IMR-90 (cell line): ENCODE results near the gene LUZP2. TPM values are rescaled to one million over a fixed set of nuclear protein-coding genes. Genes with fewer than 3 reads are reported as not detected.

ENCODE experiments used
- ATAC-seq: fragments of 200-7000 bp; cut with Tn5 transposase; 2 replicates; pipeline ENCODE4 v1.9.1; 2020; ENCODE audit warnings: low read depth, mild to moderate bottlenecking, moderate library complexity
- BruUV-seq: library from RNA; stranded (reverse); fragments of 400-500 nt; replicated peaks from 2 replicates; lab custom pipeline; 2021; lab: Mats Ljungman, UMichigan
- CTCF ChIA-PET: fragments of 300-600 bp; formaldehyde crosslinking; extraction: SDS; loops from one replicate; lab custom pipeline; 2021; ENCODE audit warnings: antibody characterized with exemption; lab: Yijun Ruan, JAX
- POLR2A ChIA-PET: fragments of 300-600 bp; sonication (Branson Sonifier 250); formaldehyde crosslinking; loops from one replicate; lab custom pipeline; 2022; ENCODE audit warnings: antibody characterized with exemption; ENCODE audit not compliant: unreplicated experiment; lab: Charles Lee
- DNase-seq: peaks from one replicate; pipeline ENCODE4 v3.0.0; 2013
- H2AFZ ChIP-seq: replicated peaks from 2 replicates; pipeline ENCODE3; 2013; ENCODE audit warnings: low read length, mild to moderate bottlenecking; ENCODE audit not compliant: poor library complexity
- H2AK5ac ChIP-seq: 2 replicates; pipeline ENCODE4 v1.6.1; 2013; ENCODE audit warnings: low read depth, low read length, inconsistent platforms
- H2AK9ac ChIP-seq: replicated peaks from 2 replicates; pipeline ENCODE3; 2013; ENCODE audit warnings: mild to moderate bottlenecking, low read depth, low read length, moderate library complexity; ENCODE audit not compliant: poor library complexity
- H2BK120ac ChIP-seq: 2 replicates; pipeline ENCODE4 v1.6.1; 2013; ENCODE audit warnings: low read depth, low read length, inconsistent platforms
- H2BK15ac ChIP-seq: 3 replicates; pipeline ENCODE4 v1.6.1; 2013; ENCODE audit warnings: low read depth, low read length, inconsistent platforms
- H2BK20ac ChIP-seq: 2 replicates; pipeline ENCODE4 v1.6.1; 2013; ENCODE audit warnings: low read depth, mild to moderate bottlenecking, inconsistent platforms, low read length, moderate library complexity
- H2BK5ac ChIP-seq: 2 replicates; pipeline ENCODE4 v1.6.1; 2013; ENCODE audit warnings: mild to moderate bottlenecking, low read depth, low read length, inconsistent platforms; ENCODE audit not compliant: poor library complexity, severe bottlenecking
- H3K14ac ChIP-seq: replicated peaks from 2 replicates; pipeline ENCODE4 v1.6.1; 2013; ENCODE audit warnings: low read depth, low read length, inconsistent platforms
- H3K18ac ChIP-seq: 2 replicates; pipeline ENCODE4 v1.6.1; 2013; ENCODE audit warnings: low read depth, low read length, control low read depth
- H3K23ac ChIP-seq: 2 replicates; pipeline ENCODE4 v1.6.1; 2013; ENCODE audit warnings: low read depth, low read length, inconsistent platforms
- H3K27ac ChIP-seq: 2 replicates; pipeline ENCODE4 v1.5.1; 2013; ENCODE audit warnings: mild to moderate bottlenecking, control low read depth, low read length; ENCODE audit not compliant: insufficient read depth
- H3K27me3 ChIP-seq: 2 replicates; pipeline ENCODE4 v1.6.1; 2013; ENCODE audit warnings: low read length; ENCODE audit not compliant: control insufficient read depth, insufficient read depth
- H3K36me3 ChIP-seq: 2 replicates; pipeline ENCODE4 v1.6.1; 2013; ENCODE audit warnings: low read length, mixed read lengths; ENCODE audit not compliant: control insufficient read depth, insufficient read depth
- H3K4ac ChIP-seq: 2 replicates; pipeline ENCODE4 v1.6.1; 2013; ENCODE audit warnings: low read depth, low read length, inconsistent platforms
- H3K4me1 ChIP-seq: 2 replicates; pipeline ENCODE4 v1.6.1; 2013; ENCODE audit warnings: low read length, mixed read lengths; ENCODE audit not compliant: control insufficient read depth, insufficient read depth
- H3K4me2 ChIP-seq: 2 replicates; pipeline ENCODE4 v1.6.1; 2013; ENCODE audit warnings: low read depth, mild to moderate bottlenecking, control low read depth, low read length, moderate library complexity
- H3K4me3 ChIP-seq: 2 replicates; pipeline ENCODE4 v1.5.1; 2013; ENCODE audit warnings: low read depth, mild to moderate bottlenecking, control low read depth, low read length, moderate library complexity; ENCODE audit not compliant: insufficient read depth
- H3K56ac ChIP-seq: 2 replicates; pipeline ENCODE4 v1.6.1; 2013; ENCODE audit warnings: low read length, inconsistent platforms; ENCODE audit not compliant: insufficient read depth; ENCODE audit errors: extremely low read depth
- H3K79me1 ChIP-seq, 2 experiments: 2 replicates each; pipeline ENCODE4 v1.6.1; 2013; ENCODE audit warnings: low read length in 2 of 2, inconsistent platforms in 1 of 2, low read depth in 1 of 2
- H3K9ac ChIP-seq: 2 replicates; pipeline ENCODE4 v1.6.1; 2013; ENCODE audit warnings: low read depth, low read length, control low read depth
- H3K9me1 ChIP-seq: 2 replicates; pipeline ENCODE4 v1.6.1; 2013; ENCODE audit warnings: low read length, inconsistent platforms; ENCODE audit not compliant: insufficient read depth
- H3K9me3 ChIP-seq: 2 replicates; pipeline ENCODE4 v1.6.1; 2013; ENCODE audit warnings: low read length; ENCODE audit not compliant: control insufficient read depth, insufficient read depth
- H4K20me1 ChIP-seq: 2 replicates; pipeline ENCODE4 v1.6.1; 2013; ENCODE audit warnings: low read length, inconsistent platforms; ENCODE audit not compliant: insufficient read depth
- H4K5ac ChIP-seq: 2 replicates; pipeline ENCODE4 v1.6.1; 2013; ENCODE audit warnings: mild to moderate bottlenecking, low read depth, low read length, control low read depth
- H4K8ac ChIP-seq, 2 experiments: 2 replicates each; pipeline ENCODE4 v1.6.1; 2013; ENCODE audit warnings: low read depth in 2 of 2, low read length in 2 of 2, control low read depth in 1 of 2, inconsistent platforms in 1 of 2
- H4K91ac ChIP-seq: 2 replicates; pipeline ENCODE4 v1.6.1; 2013; ENCODE audit warnings: low read depth, low read length, inconsistent platforms; ENCODE audit not compliant: insufficient read depth
- BHLHE40 ChIP-seq: fragments of 150-350 bp; IDR thresholded peaks from 2 replicates; pipeline ENCODE4 v1.6.1; 2016; ENCODE audit warnings: mild to moderate bottlenecking, low read depth, low read length
- CEBPB ChIP-seq: IDR thresholded peaks from 2 replicates; pipeline ENCODE4 v1.6.1; 2012; ENCODE audit warnings: low read depth, low read length, improper control_type of control experiment
- CHD1 ChIP-seq: IDR thresholded peaks from 2 replicates; pipeline ENCODE4 v1.6.1; 2012; ENCODE audit warnings: low read depth, low read length, improper control_type of control experiment
- CTCF ChIP-seq: conservative IDR thresholded peaks from 2 replicates; pipeline ENCODE4 v1.5.1; 2012; ENCODE audit warnings: mild to moderate bottlenecking, low read depth, low read length, improper control_type of control experiment
- ELK1 ChIP-seq: fragments of 150-350 bp; IDR thresholded peaks from 2 replicates; pipeline ENCODE4 v1.6.1; 2016; ENCODE audit warnings: low read depth, mild to moderate bottlenecking, low read length, moderate library complexity, borderline replicate concordance
- FOS ChIP-seq: fragments of 150-350 bp; IDR thresholded peaks from 2 replicates; pipeline ENCODE4 v1.6.1; 2016; ENCODE audit warnings: low read depth, low read length
- MAFK ChIP-seq: IDR thresholded peaks from 2 replicates; pipeline ENCODE4 v1.6.1; 2012; ENCODE audit warnings: low read depth, low read length, improper control_type of control experiment
- MAZ ChIP-seq: IDR thresholded peaks from 2 replicates; pipeline ENCODE4 v1.6.1; 2012; ENCODE audit warnings: low read depth, mild to moderate bottlenecking, low read length, improper control_type of control experiment, moderate library complexity, borderline replicate concordance
- MXI1 ChIP-seq: IDR thresholded peaks from 2 replicates; pipeline ENCODE4 v1.6.1; 2012; ENCODE audit warnings: low read depth, mild to moderate bottlenecking, low read length, moderate library complexity, borderline replicate concordance
- NFE2L2 ChIP-seq: fragments of 150-350 bp; IDR thresholded peaks from 2 replicates; pipeline ENCODE4 v1.6.1; 2016; ENCODE audit warnings: low read depth, mild to moderate bottlenecking, low read length
- POLR2A ChIP-seq: IDR thresholded peaks from 2 replicates; pipeline ENCODE4 v1.6.1; 2012; ENCODE audit warnings: mild to moderate bottlenecking, low read depth, low read length
- RAD21 ChIP-seq: IDR thresholded peaks from 2 replicates; pipeline ENCODE4 v1.6.1; 2012; ENCODE audit warnings: low read length, improper control_type of control experiment
- RCOR1 ChIP-seq: IDR thresholded peaks from 2 replicates; pipeline ENCODE4 v1.6.1; 2012; ENCODE audit warnings: mild to moderate bottlenecking, low read length, improper control_type of control experiment; ENCODE audit not compliant: insufficient replicate concordance
- RFX5 ChIP-seq: IDR thresholded peaks from 2 replicates; pipeline ENCODE4 v1.8.0; 2012; ENCODE audit warnings: low read depth, mild to moderate bottlenecking, low read length, moderate library complexity
- SMC3 ChIP-seq: fragments of 150-350 bp; IDR thresholded peaks from 2 replicates; pipeline ENCODE4 v1.6.1; 2016; ENCODE audit warnings: low read depth, mild to moderate bottlenecking, antibody characterized with exemption, low read length, moderate library complexity
- USF2 ChIP-seq: fragments of 150-350 bp; IDR thresholded peaks from 2 replicates; pipeline ENCODE4 v1.6.1; 2017; ENCODE audit warnings: mild to moderate bottlenecking, antibody characterized with exemption, low read length, low read depth
- WGBS, 2 experiments: methylation state at CpG; one replicate each; pipeline versions ENCODE4 v1.1.5 to v1.1.7; 2013; ENCODE audit warnings: missing lambda C conversion rate in 2 of 2; ENCODE audit not compliant: insufficient read length in 1 of 2; ENCODE audit errors: extremely low coverage in 2 of 2; 5-methylcytosine and 5-hydroxymethylcytosine counted together
- dilution Hi-C: fragments of 300-500 bp; cut with HindIII; formaldehyde crosslinking; loops from one replicate; pipeline ENCODE4 v1.14.3; 2018; ENCODE audit warnings: low sequenced_read_pairs; ENCODE audit not compliant: unreplicated experiment
- in situ Hi-C: fragments of 300-500 bp; cut with MboI; formaldehyde crosslinking; loops from 3 replicates; pipeline ENCODE4 v1.14.3; 2019; ENCODE audit warnings: low sequenced_read_pairs, inconsistent platforms, mixed read lengths
- intact Hi-C: fragments of 100-400 bp; cut with micrococcal nuclease; formaldehyde crosslinking; loops from 2 replicates; pipeline ENCODE4 v1.10.0; 2022
- polyA plus RNA-seq, 3 experiments: library from polyadenylated mRNA; depleted of rRNA; stranded (reverse); fragments of >200 nt; gene quantifications; 2 replicates each; pipeline ENCODE4 v1.2.3, GENCODE V29; 2012; ENCODE audit warnings: low replicate concordance in 1 of 3
- total RNA-seq: library from RNA; depleted of rRNA; stranded (reverse); fragments of >200 nt; gene quantifications from 2 replicates; pipeline ENCODE4 v1.2.3, GENCODE V29; 2012

Gene LUZP2
- total and polyA plus RNA-seq, 2 of the 4 experiments (the other 2 are of a cell fraction), result 0.89 to 2.0 TPM

- no peak overlapping the region for H2AK9ac ChIP-seq
- no peaks in the 10 kb centered on the region for H3K79me1 ChIP-seq
- H3K4ac ChIP-seq, result no peak overlapping the region
- no peak overlapping the region for H4K91ac ChIP-seq
- no peak overlapping the region for H3K18ac ChIP-seq
- H3K14ac ChIP-seq, result no peak overlapping the region
- no peak overlapping the region for H3K23ac ChIP-seq
- no peak overlapping the region for H2BK20ac ChIP-seq
- no peak overlapping the region for H4K5ac ChIP-seq
- no peak overlapping the region for H2BK120ac ChIP-seq
- no peak overlapping the region for H2BK15ac ChIP-seq
- no peak for DNase-seq
- H3K9me3 ChIP-seq, result no peaks in the 10 kb centered on the region
- dilution Hi-C loops, result no loop called here
- POLR2A ChIA-PET, result no interaction called here
- in situ Hi-C loops, result no loop called here
- no peaks in the 10 kb centered on the region for H3K36me3 ChIP-seq
- no TSS peak for BruUV-seq
- no peak for ATAC-seq
- no peak overlapping the region for H2BK5ac ChIP-seq
- H3K4me1 ChIP-seq, result no peaks in the 10 kb centered on the region
- H3K4me2 ChIP-seq, result no peak overlapping the region
- no peak overlapping the region for H3K9ac ChIP-seq
- intact Hi-C loops, result no loop called here
- CTCF ChIA-PET, result no interaction called here
- H3K27ac ChIP-seq, result no peak overlapping the region
- no peak overlapping the region for H2AFZ ChIP-seq
- H4K8ac ChIP-seq, result no peak overlapping the region
- no peak overlapping the region for H3K4me3 ChIP-seq
- WGBS, 2 experiments, result no CpG with 5 or more reads among the region's 1 CpG
- no peak overlapping the region for H3K56ac ChIP-seq
- no peak overlapping the region for H2AK5ac ChIP-seq
- TF ChIP-seq NFE2L2 (no peak), CEBPB (no peak), MAFK (no peak), POLR2A (no peak), RAD21 (no peak), FOS (no peak), SMC3 (no peak), USF2 (no peak), CHD1 (no peak), RCOR1 (no peak), RFX5 (no peak), BHLHE40 (no peak), CTCF (no peak), MXI1 (no peak), MAZ (no peak), ELK1 (no peak)
- H3K9me1 ChIP-seq, result no peaks in the 10 kb centered on the region
- H4K20me1 ChIP-seq, result no peaks in the 10 kb centered on the region
- no peaks in the 10 kb centered on the region for H3K27me3 ChIP-seq
These were observed 211.8 kb downstream of the LUZP2 start for GRCh38 chr11:24708616-24709015.
